NCI-H1694 treated with DMSO at 0.1 percent for 48 hours (cell line): ENCODE results near the gene YY2.

ENCODE experiments used
- DNase-seq: peaks from one replicate; lab custom pipeline; 2025; lab: John Stamatoyannopoulos, UW

YY2 gene

DNA sequence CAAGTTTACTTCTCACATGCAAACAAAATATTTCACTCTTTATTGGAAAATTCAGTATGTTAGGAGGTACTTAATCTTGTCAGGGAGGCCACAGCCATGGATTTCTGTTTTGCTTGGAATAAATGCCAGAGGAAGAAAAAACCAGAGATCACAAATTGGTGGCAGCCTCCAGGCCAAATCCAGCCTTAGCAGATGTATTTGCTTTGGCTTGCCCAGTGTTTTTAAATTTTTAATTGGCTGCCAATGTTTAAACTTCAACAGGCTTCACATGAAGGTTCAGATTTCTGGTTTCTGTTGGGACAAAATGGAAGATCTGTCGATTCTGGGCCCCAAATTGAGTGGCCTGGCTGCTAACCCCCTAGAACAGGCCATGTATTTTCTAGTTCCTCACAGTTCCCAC, 19.2 kb downstream of the YY2 start:
- DNase-seq = no peak

DNA sequence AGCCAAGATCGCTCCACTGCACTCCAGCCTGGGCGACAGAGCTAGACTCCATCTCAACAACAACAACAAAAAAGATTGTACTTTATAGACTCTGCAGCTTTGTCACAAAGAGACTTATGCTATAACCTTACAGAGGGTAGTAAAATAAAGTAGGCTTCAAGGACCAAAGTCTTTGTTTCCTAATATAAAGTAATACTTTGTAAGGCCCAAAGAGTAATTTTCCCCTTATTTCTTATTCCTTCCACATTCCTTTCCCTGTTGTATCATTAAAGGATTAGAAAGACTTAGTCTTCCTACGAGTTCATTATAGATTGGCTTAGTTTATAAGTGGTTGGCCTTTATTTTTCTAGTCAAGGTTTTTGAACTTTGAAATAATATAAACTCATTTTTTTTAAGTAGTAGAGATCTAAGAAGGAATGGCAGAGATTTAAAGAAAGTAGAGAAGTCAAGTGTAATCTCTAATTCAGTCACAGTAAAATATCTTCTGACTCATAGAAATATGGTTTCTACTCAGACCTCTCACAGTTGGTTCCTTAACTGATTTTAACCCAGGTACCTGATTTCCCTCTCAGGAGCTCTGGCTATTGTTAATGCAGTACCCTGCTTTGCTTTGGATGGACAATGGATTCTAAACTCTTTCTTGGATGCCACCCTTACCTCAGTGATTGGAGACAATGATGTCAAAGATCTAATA, 26.2 kb downstream of the YY2 start:
- no peak for DNase-seq

- DNase-seq = no peak
These were observed 27.5 kb downstream of the YY2 start for GRCh38 chrX:21883258-21883657.

DNA sequence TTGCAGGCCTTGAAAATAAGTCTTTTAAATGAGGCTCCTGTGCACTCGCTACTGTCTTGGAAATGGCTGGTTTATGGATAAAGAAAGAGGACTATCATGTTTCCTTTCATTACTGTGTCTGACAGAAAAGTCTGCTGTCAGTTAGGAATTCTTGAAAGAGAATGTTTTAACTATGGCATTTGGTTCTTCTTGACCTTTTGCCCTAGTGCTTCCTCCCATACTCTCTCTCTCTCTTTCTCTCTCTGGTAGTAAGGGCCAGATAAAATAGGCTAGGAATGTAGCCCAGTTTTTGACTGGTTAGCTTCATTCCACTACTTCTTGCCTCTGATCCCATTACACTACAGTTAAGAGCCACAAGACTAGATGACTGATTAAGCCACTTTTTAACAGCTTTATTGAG, 29.8 kb downstream of the YY2 start:
- no peak for DNase-seq

- DNase-seq = no peak
These were observed 49.5 kb downstream of the YY2 start for GRCh38 chrX:21905313-21905712.

- DNase-seq = no peak
These were observed 50.2 kb downstream of the YY2 start for GRCh38 chrX:21905953-21906352.

- DNase-seq = no peak
These were observed 51.5 kb downstream of the YY2 start for GRCh38 chrX:21907260-21907659.
